Measurements from ENCODE around the gene YBEY. TPM values are rescaled to one million over a fixed set of nuclear protein-coding genes. Genes with fewer than 3 reads are reported as not detected.
A peak's percentile ranks its signal among the peaks of the same experiment; 100 is the strongest.

Gene YBEY
- total RNA-seq, 2 experiments from 2014 or later: 11.5 to 12.5 TPM

DNA sequence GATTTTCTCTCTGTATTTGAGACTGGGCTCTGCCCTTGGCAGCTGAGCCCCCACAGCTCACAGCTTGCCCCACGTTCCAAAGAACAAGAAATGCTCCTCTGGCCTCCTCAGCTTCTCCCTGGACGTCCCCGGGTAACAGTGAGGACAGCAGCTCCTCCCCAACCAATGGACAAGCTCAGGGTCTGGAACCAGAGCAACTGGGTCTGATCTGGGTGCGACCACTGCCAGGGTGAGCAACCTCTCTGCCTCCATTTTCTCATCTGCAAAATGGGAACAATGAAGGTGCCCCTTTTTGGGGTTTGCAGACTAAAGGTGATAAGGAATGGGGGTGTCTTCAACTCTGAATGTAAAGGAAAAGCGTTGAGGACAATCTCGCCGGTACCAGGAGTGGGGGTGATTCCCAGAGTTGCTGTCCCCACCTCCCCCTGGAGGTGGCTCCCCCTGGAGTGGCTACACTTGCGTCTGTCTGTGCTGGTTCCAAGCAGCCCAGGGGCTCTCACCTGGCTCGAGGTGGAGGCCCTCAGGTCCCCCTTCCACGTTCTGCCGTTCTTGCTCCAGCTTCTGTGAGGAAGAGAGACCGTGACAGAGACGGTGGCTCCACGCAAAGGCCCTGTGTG is 30.7 kb downstream of the YBEY start:
- Mint-ChIP-seq H3K36me3 (ENCODE audit: low read depth) (peaks cover 34% of the 10 kb centered on the region), H3K9me3 (peaks cover 3% of the 10 kb centered on the region), H3K27ac (no peak overlapping the region), H3K4me3 (no peak overlapping the region), H3K27me3 (no peaks in the 10 kb centered on the region), H3K4me1 (peaks cover 23% of the 10 kb centered on the region)
- POLR2A ChIA-PET: no interaction called here
- CTCF ChIA-PET: no interaction called here
- DNase-seq: no peak

DNA sequence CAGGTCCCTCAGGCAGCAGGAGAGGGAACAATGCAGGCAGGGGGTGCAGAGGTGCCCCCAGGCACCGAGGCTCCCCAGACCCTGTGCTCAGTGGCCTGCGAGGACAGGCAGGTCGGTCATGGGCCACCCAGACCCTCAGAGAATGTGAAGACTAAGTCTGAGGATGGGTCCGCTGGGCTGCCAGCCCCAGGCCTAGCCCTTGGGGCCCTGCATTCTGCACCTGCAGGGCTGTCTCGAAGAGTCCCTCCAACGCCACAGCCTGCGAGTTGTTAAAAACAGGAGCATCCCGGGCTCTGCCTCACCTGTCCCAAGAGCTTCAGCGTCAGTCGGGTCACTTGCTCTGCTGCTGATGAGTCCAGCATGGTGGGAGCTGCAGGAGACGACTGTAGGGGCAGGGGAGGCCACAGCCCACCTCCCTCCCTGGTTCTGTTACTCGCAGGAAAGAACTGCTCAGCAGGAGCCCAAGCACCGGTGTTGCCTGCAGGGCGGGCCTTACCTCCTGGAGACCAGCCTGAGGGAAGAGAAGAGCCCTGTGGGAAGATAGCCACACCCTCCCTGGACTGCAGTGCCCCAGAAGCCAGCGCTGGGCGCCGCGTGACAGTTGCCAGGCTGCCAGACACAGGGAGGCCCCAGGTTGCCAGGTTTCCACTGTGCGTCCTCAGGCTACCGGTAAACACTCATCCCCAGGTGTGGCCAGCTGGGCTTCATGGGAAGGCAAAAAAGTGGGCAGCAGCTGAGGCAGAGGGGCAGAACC is 31.7 kb downstream of the YBEY start:
- ChIA-PET CTCF (no interaction called here), POLR2A (no interaction called here)
- DNase-seq: no peak
- H3K4me3 Mint-ChIP-seq: no peak overlapping the region
- H3K27ac Mint-ChIP-seq: peak overlapping the region; percentile 50
- H3K27me3 Mint-ChIP-seq: no peaks in the 10 kb centered on the region
- H3K36me3 Mint-ChIP-seq (ENCODE audit: low read depth): peaks cover 38% of the 10 kb centered on the region
- H3K4me1 Mint-ChIP-seq: peaks cover 29% of the 10 kb centered on the region
- peaks cover under 1% of the 10 kb centered on the region for H3K9me3 Mint-ChIP-seq

DNA sequence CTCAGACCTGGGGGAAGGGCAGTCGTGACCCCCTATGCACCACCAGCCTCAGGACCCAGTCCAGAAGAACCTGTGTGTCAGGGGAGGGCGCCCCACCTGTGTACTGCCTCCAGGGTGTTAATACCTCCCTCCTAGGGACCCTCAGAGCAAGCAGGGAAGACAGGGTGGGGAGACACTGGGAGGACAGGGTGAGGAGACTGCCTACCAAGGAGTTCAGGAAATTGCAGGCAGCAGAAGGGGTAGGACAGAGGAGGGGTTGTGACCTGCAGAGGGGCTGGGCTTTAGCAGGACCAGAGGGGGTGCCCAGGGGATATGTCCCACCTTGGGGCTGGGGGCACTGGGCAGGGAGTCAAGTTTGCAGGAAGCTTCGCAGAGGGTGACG is 32.3 kb downstream of the YBEY start:
- CTCF ChIA-PET: no interaction called here
- Mint-ChIP-seq H3K4me3 (no peak overlapping the region), H3K36me3 (ENCODE audit: low read depth) (peaks cover 37% of the 10 kb centered on the region)

DNA sequence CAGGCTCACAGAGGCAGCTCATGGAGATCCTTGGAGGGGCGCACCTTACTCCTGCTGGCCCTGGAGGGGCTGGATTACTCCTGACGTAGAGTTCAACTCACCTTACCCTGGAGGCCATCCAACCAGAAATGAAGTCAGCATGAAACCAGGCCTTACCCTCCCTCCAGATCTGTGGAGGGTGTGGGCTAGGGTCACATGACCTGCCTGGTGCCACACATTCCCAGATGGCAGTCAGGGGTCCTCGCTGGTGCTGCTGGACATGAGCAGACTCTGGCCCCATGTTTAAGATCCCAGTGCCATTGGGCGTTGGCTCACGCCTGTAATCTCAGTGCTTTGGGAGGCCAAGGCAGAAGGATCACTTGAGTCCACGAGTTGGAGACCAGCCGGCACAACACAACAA is 33.0 kb downstream of the YBEY start:
- Mint-ChIP-seq H3K4me1 (peaks cover 29% of the 10 kb centered on the region), H3K36me3 (ENCODE audit: low read depth) (peaks cover 32% of the 10 kb centered on the region), H3K27ac (no peak overlapping the region), H3K27me3 (no peaks in the 10 kb centered on the region), H3K4me3 (no peak overlapping the region), H3K9me3 (no peaks in the 10 kb centered on the region)
- ChIA-PET POLR2A (no interaction called here), CTCF (no interaction called here)
- no peak for DNase-seq

More for the DNA sequence above, 32.3 kb downstream of the YBEY start:
- Mint-ChIP-seq H3K4me1 (peaks cover 29% of the 10 kb centered on the region), H3K27me3 (no peaks in the 10 kb centered on the region), H3K27ac (peak overlapping the region; percentile 50), H3K9me3 (no peaks in the 10 kb centered on the region)
- DNase-seq: no peak
- POLR2A ChIA-PET: no interaction called here

DNA sequence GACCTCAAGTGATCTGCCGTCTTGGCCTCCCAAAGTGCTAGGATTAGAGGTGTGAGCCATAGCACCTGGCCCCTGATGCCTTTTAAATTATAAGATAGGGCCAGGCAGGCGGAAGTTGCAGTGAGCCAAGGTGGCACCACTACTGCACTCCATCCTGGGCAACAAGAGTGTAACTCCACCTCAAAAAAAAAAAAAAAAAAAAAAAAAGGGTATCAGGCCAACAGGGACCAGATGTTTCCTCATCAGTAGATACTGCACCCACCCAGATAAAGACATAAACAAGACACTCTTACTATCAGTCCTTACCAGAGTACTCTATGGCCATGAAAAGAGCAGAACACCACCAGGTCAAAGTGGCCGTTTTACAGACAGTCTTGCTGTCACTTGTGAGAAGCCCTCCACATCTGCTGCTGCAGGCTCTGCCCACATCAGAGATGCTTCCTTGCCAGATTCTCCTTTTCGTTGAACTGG is 34.2 kb downstream of the YBEY start:
- DNase-seq: no peak
- H3K27me3 Mint-ChIP-seq: no peaks in the 10 kb centered on the region
- no peaks in the 10 kb centered on the region for H3K9me3 Mint-ChIP-seq
- ChIA-PET POLR2A (no interaction called here), CTCF (no interaction called here)
- H3K27ac Mint-ChIP-seq: peak overlapping the region; percentile 10
- H3K4me1 Mint-ChIP-seq: peaks cover 30% of the 10 kb centered on the region
- H3K36me3 Mint-ChIP-seq (ENCODE audit: low read depth): peaks cover 30% of the 10 kb centered on the region
- H3K4me3 Mint-ChIP-seq: peak overlapping the region; percentile 63

DNA sequence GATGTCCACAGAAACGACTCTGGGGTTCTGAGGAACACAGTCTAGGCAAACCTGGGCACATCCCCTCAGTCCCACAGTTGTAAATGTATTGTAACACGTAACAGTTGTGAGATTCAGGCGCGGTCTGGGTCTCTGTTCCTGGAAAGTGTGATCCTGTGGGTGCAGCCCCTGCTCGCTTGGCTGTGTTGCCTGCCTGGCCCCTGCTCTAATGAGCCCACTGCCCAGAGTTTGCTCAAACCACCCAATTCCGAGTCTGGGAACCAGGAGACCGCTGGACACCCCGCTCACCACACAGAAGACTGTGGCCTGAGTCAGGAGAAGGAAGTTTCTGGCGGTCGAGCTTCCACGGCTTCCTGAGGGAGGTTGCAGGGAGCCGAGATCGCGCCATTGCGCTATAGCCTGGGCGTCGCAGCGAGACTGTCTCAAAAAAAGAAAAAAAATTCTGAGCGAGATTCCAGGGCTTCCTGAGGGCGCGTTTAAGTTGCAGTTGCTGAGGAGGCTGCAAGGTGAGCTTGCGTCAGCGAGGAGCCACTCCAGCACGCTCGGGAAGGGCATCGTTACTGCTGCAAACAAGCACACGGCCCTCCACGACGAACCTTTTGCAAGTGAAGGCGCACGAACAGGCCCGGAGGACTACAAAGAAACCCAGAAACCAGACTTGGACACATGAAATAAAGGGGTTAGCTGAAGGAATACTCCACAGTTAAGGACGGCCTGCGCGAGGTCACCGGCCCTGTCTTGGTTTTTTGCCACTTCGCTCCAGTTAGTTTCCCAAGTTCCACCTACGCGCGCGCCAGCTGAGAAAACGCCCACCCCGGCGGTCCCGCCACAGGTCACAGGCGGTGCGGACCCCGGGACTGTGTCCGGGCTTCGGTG is 36.4 kb downstream of the YBEY start:
- DNase-seq: peak; percentile 28
- CTCF ChIA-PET: interaction anchor here (0.8 to 1.0 kb wide), 3 partner anchors 12 to 179 kb away, joined by 3 to 5 read pairs (median 3); no protein-coding TSS in a partner anchor
- Mint-ChIP-seq H3K36me3 (ENCODE audit: low read depth) (peaks cover 38% of the 10 kb centered on the region), H3K9me3 (no peaks in the 10 kb centered on the region), H3K4me1 (peaks cover 47% of the 10 kb centered on the region), H3K27me3 (no peaks in the 10 kb centered on the region), H3K4me3 (peak overlapping the region; percentile 95), H3K27ac (peak overlapping the region; percentile 99)
- POLR2A ChIA-PET: interaction anchor here (0.6 kb wide), 1 partner anchor 1241 kb away, joined by 5 read pairs; no protein-coding TSS in a partner anchor

DNA sequence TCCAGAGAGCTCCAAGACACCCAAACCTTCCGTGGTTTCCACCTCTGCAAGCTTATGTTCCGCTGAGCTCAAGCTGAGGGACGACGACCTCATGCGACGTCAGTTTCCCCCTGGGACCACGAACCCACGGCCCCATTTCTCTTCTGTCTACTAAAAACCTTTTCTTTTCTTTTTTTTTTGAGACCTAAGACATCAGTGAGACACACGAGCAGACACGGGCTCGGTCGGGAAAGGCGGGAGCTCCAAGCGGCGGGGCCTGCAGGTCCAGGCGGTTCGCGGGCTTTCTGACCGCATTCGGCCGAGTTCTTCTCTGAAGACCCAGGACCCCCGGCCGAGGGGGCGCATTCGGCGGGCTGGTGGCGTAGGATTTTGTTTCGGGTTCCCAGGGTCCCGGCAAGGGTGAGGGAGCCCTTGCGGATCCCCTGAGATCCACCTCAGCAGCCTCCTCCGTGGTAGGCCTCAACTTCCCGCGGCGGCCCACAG is 37.1 kb downstream of the YBEY start:
- Mint-ChIP-seq H3K27me3 (no peaks in the 10 kb centered on the region), H3K4me3 (peak overlapping the region; percentile 95), H3K27ac (peak overlapping the region; percentile 99), H3K4me1 (peaks cover 48% of the 10 kb centered on the region), H3K36me3 (ENCODE audit: low read depth) (peaks cover 43% of the 10 kb centered on the region), H3K9me3 (no peaks in the 10 kb centered on the region)
- peak; percentile 12 for DNase-seq
- CTCF ChIA-PET: interaction anchor here (0.8 to 1.0 kb wide), 3 partner anchors 12 to 180 kb away, joined by 3 to 5 read pairs (median 3); no protein-coding TSS in a partner anchor
- POLR2A ChIA-PET: interaction anchor here (0.6 kb wide), 1 partner anchor 1242 kb away, joined by 5 read pairs; no protein-coding TSS in a partner anchor

DNA sequence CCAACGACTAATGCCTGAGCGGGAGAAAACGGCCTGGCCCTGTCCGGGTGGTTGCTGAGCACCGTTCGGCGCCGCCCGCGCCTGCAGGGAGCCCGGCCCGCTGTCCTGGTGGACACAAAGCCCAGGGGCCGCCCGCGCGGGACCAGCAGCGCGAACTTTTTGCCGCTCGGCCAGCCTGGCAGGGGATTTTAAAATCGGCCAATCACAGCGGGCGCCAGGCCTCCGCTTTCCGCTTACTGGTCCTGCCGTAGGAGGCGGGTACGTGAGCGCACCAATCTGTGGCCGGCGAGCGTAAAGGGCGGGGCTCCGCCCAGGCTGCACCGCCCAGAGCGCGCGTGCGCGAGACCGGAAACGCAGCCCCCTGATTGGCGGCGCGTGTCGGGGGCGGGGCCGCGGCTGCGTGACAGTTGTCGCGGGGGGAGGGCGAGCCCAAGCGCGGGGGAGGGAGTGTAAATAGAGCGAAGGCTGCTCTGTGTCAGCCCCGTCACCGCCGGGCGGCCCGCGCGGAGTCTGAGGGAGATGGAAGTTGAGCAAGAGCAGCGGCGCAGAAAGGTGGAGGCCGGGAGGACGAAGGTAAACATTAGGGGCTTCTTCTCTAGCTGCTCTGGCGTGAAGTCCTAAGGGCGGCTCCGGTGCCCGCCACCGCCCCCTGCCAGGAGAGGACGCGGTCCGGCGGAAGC is 37.7 kb downstream of the YBEY start, which contains the start of the genes C21orf58 and PCNT:
TSS of gene C21orf58 (minus strand) at position 161 of the 680 bp plus-strand sequence. CDS start 1,132 bp downstream, outside the sequence.
TSS of gene PCNT (plus strand) at position 447 of the 680 bp plus-strand sequence. CDS start at position 520, 73 bp downstream.
- H3K4me1 Mint-ChIP-seq: peaks cover 44% of the 10 kb centered on the region
- H3K9me3 Mint-ChIP-seq: no peaks in the 10 kb centered on the region
- POLR2A ChIA-PET: interaction anchor here (0.6 kb wide), 1 partner anchor 1242 kb away, joined by 5 read pairs; no protein-coding TSS in a partner anchor
- CTCF ChIA-PET: interaction anchor here (0.8 to 1.0 kb wide), 2 partner anchors 13 to 22 kb away, joined by 3 to 5 read pairs; no protein-coding TSS in a partner anchor
- peak; percentile 97 for DNase-seq
- H3K27ac Mint-ChIP-seq: peak within 1 kb of the TSS; percentile 99
- no peaks in the 10 kb centered on the region for H3K27me3 Mint-ChIP-seq
- peaks cover 45% of the 10 kb centered on the region for H3K36me3 Mint-ChIP-seq (ENCODE audit: low read depth)
- H3K4me3 Mint-ChIP-seq: peak within 1 kb of the TSS; percentile 95

DNA sequence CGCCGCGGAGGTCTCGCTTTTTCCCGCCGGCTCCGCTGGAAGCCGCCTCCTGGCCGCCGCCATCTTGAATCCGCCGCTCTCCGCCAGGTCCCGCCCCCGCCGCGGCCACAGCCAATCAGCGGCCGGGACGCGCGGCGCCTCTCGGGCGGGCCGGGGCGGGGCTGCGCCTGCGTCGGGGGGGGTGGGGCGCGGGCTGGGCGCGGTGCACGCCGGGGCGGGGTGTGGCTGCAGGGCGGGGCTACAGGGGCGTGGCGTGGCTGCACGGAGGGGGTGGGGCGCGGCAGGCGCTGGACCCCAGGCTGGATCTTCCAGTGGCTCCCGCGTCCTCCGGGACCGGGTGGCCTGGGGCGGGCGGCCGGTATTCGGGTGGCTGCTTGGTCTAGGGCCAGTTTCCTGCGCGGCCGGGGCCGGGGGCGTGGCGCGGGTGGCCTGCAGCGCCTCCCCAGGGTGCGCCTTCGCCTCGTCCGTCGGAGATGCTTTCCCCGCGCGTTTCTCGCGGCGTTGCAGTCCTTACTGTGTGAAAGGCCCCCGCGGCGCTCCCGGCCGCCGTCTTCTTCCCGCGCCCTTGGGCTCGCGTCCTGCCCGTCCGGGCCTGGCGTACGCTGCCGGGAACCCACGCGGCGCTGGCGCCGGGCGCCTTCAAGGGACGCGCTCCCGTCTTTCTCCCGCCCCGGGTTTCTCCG is 38.4 kb downstream of the YBEY start:
- Mint-ChIP-seq H3K27ac (peak overlapping the region; percentile 99), H3K36me3 (ENCODE audit: low read depth) (peaks cover 48% of the 10 kb centered on the region), H3K4me3 (peak overlapping the region; percentile 95), H3K27me3 (no peaks in the 10 kb centered on the region), H3K4me1 (peaks cover 41% of the 10 kb centered on the region), H3K9me3 (no peaks in the 10 kb centered on the region)
- ChIA-PET POLR2A (no interaction called here), CTCF (interaction anchor here (0.6 to 1.5 kb wide), 2 partner anchors 11 to 126 kb away, joined by 3 read pairs; no protein-coding TSS in a partner anchor)
- DNase-seq: peak; percentile 84

DNA sequence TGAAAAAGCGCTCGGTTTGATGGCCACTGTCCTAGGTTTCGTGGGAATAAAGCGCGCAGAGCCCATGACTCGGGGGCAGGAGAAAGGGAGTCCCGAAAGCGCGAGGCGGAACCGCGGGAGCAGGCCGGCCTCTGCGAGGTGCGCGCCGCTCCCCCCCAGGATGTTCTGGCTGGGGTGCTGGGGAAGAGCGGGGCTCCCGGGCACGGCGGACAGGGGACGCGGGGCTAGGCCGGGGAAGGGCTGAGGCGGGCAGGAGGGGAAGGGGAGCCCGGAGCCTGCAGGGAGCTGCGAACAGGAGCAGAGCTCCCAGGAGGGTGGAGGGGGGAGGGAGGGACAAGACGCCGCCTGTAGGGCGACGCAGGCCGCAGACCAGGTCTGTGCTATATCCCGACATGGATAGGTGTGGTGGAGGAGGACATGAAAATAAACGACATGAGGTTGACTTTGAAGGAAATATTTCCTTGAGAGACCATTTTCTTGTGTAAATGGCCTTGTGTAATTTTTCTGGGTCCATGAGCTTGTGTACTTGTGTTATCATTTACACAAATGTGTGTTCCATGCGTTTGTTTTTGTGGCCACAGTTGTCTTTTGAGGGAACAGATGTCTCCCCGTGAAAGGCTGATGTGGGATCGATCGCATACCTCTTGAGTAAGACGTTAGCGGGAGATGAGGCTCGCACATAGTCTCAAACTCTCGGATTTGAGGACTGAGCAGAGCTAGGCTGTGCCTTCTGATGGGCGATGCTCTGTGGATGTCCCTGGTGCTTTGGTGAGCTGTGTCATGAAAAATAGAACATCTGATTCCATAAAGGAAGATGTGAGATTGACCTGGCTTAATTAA is 39.2 kb downstream of the YBEY start:
- Mint-ChIP-seq H3K27me3 (no peaks in the 10 kb centered on the region), H3K27ac (peak overlapping the region; percentile 90), H3K9me3 (no peaks in the 10 kb centered on the region), H3K36me3 (ENCODE audit: low read depth) (peaks cover 47% of the 10 kb centered on the region), H3K4me1 (peaks cover 38% of the 10 kb centered on the region), H3K4me3 (peak overlapping the region; percentile 95)
- CTCF ChIA-PET: interaction anchor here (0.6 to 1.5 kb wide), 4 partner anchors 10 to 127 kb away, joined by 3 to 5 read pairs (median 3); no protein-coding TSS in a partner anchor
- POLR2A ChIA-PET: no interaction called here
- DNase-seq: peak; percentile 39
